ENCODE measurements around the gene PPFIA4.

The PPFIA4 gene

DNA sequence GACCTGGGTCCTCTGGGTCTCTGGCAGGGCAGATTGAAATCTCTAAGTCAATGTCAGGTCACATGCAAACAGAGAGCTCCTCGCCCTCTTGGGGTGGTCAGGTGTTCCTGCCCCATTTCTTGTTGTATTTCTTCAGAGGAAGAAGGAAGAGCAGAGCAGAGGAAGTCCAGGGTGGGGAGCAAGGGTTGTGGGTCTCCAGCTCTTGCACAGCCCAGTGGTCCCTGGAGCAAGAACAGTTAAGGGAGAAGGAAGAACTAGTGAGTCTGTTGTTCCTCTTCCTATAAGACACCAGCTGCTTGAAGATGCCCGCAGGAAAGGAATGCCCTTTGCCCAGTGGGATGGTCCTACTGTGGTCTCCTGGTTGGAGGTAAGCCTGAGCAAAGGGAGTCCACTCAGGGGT is 33.2 kb downstream of the PPFIA4 start:
- no peak for DNase-seq (ENCODE audit: low spot score)

DNA sequence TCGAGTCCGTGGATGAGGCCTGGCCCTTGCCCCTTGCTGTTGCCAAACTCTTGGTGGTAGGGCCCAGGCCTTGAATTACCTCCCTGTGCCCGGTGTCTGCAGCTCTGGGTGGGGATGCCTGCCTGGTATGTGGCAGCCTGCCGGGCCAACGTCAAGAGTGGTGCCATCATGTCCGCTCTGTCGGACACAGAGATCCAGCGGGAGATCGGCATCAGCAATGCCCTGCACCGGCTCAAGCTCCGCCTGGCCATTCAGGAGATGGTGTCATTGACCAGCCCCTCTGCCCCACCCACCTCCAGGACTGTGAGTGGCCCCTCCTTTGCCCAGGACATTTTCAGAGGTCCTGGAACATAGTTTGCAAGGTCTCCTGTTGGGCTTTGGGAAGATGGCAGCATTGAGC is 33.8 kb downstream of the PPFIA4 start:
- no peak for DNase-seq (ENCODE audit: low spot score)

DNA sequence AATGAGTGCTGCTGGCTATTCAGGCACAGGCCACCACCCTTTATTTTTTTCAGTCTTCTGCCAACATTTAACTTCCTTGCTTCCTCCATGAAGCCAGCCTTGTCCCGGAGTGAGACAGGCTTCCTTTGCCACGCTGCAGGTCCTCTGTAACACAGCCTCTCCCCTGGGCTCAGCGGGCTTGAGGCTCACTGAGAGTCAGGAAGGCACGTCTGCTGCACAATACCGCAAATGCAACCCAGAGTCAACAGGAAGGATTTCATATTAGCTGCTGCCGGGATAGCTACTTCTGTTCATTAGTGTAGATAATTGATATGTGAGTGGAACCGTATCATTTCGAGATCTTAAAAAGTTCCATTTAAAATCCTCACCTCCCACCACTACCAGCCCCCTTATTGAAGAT is 37.0 kb downstream of the PPFIA4 start:
- DNase-seq (ENCODE audit: low spot score): no peak

DNA sequence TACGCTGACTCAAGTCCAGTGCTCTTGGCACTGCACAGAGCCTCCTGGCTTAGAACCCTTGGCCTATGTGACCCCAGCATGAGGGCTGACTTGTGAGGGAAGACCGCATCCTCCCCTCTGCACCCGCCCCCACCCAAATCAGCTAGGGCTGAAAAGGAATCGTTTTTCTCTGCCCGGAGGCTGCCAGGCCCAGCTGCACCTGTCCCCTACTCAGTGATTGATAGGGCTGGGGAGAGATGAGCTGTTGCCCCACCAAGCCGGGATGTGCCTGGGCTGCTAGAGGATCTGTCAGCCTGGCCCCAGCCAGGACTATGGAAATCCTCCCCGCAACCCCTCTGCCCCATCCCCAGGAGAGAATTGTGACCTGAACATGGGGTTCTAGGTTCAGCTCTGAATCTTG is 38.9 kb downstream of the PPFIA4 start:
- DNase-seq (ENCODE audit: low spot score): no peak

DNA sequence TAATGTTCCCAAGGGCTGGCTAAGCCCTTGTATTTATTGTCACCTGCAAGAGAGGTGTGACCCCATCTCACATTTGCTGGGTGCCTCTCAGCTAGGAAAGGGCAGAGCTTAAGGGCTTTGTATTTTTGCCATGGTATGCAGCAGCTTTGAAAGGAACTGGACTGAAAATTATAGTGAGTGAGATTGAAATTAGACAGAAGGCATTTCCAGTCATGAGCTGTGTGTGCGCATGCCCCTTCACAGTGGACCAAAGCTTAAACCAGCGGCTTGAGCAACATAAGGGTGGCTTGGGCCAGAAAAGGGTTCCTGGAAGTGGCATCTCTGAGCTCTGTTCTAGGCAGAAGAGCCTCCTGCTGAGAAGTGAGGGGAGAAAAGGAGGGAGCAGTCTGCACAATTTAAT is 39.7 kb downstream of the PPFIA4 start:
- DNase-seq (ENCODE audit: low spot score): no peak

DNA sequence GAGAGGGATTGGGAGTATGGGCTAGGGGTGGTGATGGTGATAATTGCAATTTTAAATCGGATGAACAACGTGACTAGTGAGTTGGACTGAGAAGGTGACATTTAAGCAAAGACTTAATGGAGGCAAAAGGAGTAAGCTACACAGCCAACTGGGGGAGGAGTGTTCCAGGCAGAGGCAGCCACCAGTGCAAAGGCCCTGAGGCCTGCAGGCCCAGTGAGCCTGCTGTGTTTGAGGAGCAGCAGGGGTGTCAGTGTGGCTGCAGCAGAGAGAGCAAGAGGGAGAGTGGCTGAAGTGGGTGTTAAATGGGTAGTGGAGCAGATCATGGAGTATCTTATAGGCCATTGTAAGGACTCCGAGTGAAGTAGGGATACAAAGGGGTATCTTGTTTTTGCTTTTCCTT is 40.7 kb downstream of the PPFIA4 start:
- DNase-seq (ENCODE audit: low spot score): no peak

DNA sequence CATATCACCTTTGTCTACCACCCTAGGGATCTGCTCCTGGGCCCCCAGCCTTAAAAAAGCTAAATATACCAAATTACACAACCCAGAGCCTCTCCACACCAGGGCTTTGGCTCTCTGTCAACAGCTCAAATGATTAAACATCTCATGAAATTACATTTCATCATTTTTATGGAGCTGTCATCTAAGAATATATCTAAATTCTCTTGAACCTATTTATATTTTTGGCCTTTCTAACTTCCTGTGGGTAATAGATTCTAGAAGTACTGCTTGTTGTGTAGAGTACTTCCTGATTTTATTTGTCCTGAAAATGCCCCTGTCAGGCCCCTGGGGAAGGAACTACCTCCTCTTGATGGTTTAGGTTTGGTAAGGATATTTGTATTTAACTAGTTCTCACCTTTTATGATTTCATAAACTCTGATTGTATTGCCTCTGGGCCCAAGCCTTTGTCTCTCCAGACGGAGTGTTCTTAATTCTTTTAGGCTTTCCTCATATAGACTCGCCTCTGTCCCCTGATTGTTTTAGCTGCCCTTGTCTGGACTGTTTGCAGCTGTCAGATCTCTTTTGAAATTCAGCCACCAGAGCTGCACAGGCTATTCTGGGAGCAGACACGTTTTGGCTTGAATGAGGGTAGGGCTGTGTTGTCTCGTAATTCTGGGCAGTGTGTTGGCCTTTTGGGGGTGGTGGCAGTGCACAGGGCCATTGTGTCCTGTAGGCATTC is 42.9 kb downstream of the PPFIA4 start:
- no peak for DNase-seq (ENCODE audit: low spot score)

DNA sequence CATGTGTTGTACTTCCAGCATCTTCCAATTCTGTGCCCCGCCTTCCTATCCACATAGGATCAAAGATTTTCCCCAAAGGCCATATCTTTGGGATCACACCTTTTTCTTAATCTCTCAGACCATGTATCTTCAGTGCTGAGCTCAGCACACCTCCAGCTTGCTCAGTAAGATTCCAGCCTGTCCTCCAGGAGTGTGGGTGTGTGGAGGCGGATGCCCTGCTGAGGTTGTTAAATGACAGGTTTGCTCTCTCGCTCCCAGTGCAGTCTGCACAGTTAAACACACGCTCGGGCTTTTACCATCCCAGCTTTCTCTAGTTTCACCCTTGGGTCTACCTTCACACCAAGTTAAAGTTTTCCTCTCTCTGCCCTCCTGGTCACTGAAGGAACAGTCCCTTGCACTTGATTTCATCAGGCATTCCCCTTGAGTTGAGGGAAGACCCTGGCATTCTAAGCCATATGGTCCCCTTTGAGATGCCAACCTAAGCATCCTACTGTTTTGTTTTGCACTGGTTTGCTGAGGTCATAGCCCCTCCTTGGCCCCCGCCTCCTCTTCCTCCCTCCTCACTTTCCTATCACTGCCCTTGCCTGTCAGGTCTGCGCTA is 45.8 kb downstream of the PPFIA4 start:
- DNase-seq (ENCODE audit: low spot score): no peak

DNA sequence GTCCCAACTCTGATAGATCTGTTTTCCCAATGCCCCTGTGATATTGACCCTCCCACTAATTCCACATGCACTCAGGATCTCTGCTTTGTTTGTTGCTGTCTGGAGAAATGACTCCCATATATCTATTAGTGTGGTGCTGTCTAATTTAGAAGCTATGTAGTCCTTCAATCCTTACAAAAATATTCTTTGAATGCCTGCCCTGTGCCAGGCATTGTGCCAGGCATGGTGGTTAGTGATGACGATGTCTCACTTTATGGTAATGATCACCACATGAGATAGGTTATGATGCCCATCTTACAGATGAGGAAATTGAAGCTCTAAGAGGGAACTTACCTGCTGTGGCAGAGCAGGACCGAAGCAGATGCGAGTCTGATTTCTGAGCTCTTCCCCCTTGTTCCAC is 46.6 kb downstream of the PPFIA4 start:
- no peak for DNase-seq (ENCODE audit: low spot score)

DNA sequence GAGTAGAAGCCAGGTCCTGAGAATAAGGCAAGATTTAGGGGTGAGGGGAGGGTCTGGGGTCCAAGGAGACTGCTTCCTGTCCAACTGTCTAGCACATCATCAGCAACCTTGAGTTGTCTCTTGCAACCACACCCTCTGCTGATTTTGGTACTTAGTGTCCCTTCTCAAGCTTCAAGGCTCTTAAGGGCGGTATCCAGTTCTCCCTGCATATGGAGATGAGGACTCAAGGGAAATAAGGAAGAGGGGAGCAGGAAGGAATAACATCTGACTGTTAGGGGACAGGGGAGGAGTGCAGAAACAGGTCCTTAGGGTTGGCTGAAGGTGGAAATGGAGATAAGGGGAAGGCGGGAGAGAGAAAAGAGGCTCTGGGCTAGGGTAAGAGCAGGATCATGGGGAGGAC is 47.2 kb downstream of the PPFIA4 start:
- no peak for DNase-seq (ENCODE audit: low spot score)

DNA sequence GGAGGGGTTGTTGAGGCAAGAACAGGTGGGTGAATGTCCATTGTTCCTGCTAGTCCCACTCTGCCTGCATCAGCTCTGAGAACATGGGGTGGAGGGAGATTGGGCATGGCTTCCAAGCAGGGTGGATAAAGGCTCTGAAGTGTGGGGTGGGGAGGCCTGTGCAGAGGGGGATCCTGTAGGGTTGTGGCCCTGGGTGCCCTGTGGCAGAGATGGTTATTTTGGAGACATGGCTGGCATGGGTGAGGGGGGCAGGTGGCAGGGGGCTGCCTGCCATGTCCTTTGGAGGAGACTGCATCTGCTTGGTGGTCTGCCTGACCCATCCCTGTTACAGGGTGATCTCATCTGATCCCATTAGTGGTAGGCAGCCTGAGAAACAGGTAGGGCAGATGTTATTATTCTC is 48.3 kb downstream of the PPFIA4 start:
- no peak for DNase-seq (ENCODE audit: low spot score)

DNA sequence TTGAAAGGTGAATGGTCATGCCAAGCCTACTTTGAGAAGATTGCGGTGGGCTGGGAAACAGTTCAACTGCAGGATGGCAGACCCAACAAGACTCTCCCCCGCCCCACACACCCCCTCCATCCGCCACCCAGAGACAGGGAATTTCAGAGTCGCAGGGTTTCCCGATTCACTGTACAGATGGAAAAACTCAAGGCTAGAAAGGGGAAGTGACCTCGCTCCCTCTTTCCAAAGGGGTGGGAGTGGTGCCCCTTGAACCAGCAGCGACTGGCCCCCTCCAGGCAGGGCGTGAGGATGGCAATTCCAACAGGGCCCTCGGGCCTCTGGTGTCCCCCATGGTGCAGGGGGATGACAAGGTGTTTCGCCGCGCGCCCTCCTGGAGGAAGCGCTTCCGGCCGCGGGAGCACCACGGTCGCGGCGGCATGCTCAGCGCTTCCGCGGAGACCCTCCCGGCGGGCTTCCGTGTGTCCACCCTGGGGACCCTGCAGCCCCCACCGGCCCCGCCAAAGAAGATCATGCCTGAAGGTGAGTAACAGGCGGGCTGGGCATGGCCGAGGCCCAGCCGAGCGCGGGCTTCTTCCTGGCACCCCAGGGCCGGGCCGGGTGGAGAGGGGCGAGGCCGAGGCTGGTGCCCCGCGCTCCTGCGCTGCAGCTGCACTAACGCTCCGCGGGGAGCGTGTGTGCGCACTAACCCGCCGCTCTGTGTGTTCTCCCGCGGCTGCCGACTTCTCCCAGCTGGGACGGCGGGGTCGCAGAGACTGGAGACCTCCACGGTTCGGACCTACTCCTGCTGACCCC is 49.1 kb downstream of the PPFIA4 start:
- DNase-seq (ENCODE audit: low spot score): no peak

DNA sequence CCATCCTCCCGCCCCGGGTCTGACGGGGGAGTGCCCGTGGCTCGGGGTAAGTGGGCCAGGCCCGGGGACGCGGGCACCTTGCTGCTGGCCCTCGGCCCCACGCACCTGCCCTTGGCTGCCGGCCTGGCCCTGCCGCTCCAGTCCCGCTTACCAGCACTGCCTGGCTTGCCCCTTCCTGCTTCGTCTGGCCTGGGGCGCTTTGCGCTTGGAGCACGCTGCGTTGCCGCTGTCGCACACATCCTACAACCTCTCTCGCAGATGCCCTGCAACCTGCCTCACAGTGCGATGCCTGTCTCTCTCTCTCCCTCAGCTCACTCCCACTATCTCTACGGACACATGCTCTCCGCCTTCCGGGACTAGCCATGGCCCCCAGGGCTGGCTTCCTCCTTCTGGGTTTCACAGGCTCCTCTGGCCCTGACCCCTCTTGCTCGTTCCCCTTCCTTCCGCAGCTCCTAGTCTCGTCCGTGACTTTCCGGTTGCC is 49.8 kb downstream of the PPFIA4 start:
- no peak for DNase-seq (ENCODE audit: low spot score)

DNA sequence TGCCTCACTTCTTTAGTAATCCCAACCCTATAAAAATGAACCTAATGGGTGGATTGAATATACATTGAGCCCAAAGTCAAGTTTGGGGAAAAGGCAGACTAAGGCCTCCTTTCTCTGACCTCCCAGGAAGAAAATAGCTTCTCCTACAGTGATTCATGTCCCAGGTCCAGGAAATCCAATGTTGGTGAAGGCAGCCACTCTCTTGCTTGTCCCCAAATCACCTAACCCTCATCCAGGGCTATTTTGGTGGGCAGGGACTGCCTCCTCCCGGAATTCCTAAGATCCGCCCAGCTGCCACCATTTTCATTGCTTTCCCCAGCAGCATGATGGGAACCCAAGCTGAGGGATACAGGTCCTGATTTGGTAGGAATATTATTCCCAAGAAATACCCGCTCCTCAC is 51.1 kb downstream of the PPFIA4 start:
- DNase-seq (ENCODE audit: low spot score): no peak

DNA sequence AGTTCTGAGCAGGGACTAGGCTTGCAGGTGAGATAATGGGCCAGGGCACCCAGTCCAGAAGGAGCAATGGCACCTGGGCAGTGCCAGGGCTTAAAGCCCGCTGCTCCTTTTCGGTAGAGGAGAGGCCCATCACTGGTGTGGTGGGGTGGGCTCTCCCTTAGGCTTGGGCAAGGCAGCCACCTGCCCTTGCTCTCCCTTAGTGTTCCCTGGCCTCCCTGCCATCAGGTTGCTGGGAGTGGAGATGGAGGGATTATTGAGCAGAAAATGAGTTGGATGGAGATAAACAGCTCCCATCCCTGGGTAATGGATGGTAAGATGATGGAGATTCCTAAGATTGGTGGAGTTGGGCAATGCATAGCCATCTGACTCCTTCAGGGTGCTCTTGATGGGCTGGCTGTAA is 51.7 kb downstream of the PPFIA4 start:
- DNase-seq (ENCODE audit: low spot score): no peak

DNA sequence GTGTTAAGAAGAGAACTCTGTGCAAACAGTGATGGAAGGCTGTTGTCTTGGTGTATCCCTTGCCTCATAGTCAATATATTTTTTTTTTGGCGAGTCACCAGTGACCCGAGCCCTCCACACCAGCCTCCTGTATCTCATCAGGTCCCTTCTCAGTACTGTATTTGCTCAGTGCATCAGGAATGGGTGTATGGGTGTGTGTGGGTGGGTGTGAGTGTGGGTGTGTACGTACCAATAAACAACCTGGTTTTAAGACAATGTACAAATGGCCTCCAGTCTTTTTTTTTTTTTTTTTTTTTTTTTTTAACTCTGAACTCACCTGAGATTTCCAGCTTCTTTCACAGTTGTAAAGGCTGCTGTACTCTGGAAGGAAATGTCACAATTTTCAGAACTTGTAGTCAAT is 52.2 kb downstream of the PPFIA4 start:
- no peak for DNase-seq (ENCODE audit: low spot score)

DNA sequence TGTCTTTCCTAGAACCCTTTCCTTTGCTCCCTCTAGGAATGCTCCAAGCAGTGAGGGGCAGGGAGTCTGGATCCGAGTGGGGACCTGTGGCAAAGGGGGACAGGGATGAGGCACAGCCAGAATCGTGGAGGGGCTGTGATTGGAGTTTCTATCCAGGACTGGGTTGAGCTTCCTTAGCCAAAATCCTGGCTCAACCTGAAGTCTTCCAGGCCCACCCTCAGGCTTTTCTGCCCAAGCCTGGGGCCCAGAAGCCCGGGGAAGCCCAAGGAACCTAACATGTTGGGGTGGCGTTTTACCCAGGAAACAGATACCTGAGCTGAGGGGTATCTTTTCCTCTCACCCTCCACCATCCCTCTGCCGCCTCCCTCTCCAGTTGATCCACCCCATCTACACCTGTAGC is 54.2 kb downstream of the PPFIA4 start:
- DNase-seq (ENCODE audit: low spot score): no peak

DNA sequence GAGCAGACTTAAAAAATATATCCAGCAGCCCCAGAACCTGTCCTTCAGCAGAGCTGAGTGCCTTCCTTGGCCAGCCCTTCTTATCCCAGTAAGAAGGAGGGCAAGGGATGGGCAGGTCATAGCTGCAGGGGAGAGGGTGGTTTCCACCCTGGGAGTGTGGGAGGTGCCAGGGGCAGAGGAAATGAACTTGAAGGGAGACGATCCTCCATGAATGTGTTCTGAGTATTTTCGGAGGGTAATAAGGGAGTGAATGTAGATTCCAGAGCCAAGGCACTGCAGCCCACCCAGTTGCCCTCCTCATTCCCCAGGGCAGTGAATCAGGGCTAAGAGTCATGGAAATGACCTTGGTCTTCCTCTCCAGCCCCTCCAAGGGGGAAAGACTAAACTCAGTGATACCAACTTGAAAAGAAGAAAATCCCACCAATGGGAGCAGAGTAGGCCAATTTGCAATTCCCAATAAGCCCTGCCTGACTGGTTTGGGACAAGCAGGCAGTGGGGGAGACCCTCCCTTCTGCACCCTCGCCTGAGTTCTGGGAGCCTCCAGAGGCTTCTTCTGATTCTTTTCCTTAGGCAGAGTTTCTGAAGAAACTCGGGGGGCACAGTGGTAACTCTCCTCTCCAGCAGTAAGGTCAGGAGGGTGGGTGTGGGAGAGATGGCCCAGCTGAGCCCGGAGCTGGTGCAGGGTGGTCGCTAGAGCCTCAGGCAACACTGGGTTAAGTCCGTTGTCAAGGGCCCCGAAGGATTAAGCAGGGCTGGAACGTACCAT is 55.4 kb downstream of the PPFIA4 start:
- DNase-seq (ENCODE audit: low spot score): no peak

DNA sequence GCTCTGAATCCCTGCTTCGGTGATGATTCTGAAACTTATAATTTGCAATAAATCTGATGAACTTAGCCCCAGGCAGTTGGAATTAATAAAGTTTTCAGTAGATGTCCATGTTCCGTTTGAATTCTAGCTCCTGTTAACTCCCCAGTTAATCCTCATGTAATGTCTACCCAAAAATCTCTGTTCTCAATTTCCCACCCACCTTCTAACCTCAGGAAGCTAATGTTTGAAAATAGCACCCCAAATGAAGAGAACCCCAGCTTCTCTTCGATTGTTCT is 55.9 kb downstream of the PPFIA4 start:
- no peak for DNase-seq (ENCODE audit: low spot score)

DNA sequence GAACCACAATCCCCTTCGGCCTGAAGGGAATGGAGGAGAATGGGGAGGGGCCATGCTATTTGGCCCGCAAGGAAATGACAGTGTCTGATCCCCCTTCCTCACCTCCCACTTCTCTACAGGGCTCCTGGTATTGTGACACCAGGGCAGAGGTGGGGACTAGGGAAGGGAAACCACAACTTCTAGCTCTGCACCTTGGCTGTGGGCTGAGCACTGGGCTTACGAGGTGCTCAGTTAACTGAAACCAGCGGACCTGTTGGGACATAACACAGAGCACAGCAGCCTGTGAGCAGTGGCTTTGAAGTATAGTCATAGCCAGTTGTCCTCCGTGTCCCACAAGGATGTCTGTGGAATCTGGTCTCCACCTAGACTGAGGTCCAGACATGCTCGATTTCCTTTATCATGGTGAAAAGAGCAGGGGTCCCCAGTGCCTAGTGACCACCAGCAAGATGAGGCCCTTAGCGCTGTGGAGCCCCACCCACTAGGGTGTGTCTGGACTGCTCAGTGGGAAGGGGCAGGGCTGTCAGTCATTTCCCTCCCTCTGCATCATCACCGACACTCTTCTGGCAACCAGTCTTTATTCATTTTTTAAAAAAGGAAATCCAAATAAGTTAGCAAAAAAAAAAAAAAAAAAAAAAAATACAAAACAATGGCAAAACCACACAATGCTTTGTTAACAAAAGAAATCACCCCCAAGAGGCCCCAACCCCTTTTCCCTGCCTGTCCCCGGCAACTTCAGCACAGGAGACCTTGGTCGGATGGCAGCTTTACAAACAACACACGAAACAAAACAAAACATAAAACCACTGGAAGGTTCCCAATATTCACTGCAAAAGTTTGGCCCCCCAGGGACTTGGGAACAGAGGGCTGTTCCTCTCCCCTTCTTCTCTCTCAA is 56.5 kb downstream of the PPFIA4 start:
- DNase-seq (ENCODE audit: low spot score): no peak

DNA sequence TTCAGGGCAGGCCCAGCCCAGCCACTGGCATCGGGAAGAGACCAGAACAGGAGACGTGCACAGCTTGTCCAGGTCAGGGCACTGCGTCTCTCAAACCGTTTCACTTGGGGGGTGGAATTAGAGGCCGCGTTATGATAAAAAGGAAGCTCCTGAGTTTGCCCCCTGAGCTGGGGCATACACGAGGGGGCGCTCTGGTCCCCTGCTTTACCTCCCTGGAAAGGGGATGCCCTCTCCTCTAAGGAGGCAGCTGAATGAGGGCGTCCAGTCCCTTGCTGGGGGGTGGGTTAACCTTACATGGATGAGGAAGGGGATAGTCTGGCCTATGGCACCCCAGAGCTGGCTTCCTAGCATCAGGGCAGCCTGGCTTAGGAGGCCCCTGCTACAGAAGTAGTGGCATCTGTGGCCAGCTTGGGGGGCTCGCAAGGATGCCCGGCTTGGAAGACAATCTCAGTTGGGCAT is 57.2 kb downstream of the PPFIA4 start:
- DNase-seq (ENCODE audit: low spot score): no peak
